Measurements from ENCODE around the gene ZNF582.

Gene ZNF582

GRCh38 chr19:56400485-56400884 lies 7.2 kb upstream of the ZNF582 start:
- ATAC-seq = no peak
- TF ChIP-seq ZFP30 (CRISPR knock-in tag; IDR thresholded peaks at IDR 0.05) (no peak), TCF4 (CRISPR knock-in tag; IDR thresholded peaks at IDR 0.05; ENCODE audit: borderline replicate concordance) (no peak), POU6F1 (CRISPR knock-in tag; IDR thresholded peaks at IDR 0.05; ENCODE audit: borderline replicate concordance, low read depth) (no peak), GLIS3 (CRISPR knock-in tag; IDR thresholded peaks at IDR 0.05) (no peak), CSDC2 (CRISPR knock-in tag; IDR thresholded peaks at IDR 0.05) (no peak), ZNF70 (CRISPR knock-in tag; IDR thresholded peaks at IDR 0.05) (no peak), TSHZ2 (CRISPR knock-in tag; IDR thresholded peaks at IDR 0.05) (no peak), ARNTL (CRISPR knock-in tag; IDR thresholded peaks at IDR 0.05; ENCODE audit: borderline replicate concordance, low read depth) (no peak), TOX (CRISPR knock-in tag; IDR thresholded peaks at IDR 0.05; ENCODE audit: borderline replicate concordance) (no peak), CREB5 (CRISPR knock-in tag; IDR thresholded peaks at IDR 0.05; ENCODE audit: low read depth) (no peak), PPARA (CRISPR knock-in tag; IDR thresholded peaks at IDR 0.05; ENCODE audit: borderline replicate concordance) (no peak), ESRRG (CRISPR knock-in tag; IDR thresholded peaks at IDR 0.05) (no peak), ISL1 (CRISPR knock-in tag; IDR thresholded peaks at IDR 0.05) (no peak), ZC3H10 (CRISPR knock-in tag; IDR thresholded peaks at IDR 0.05) (no peak), BACH2 (CRISPR knock-in tag; IDR thresholded peaks at IDR 0.05; ENCODE audit: borderline replicate concordance) (no peak), RARB (CRISPR knock-in tag; IDR thresholded peaks at IDR 0.05) (no peak)

- no peak for ATAC-seq
- TF ChIP-seq ESRRG (CRISPR knock-in tag; IDR thresholded peaks at IDR 0.05) (no peak), PPARA (CRISPR knock-in tag; IDR thresholded peaks at IDR 0.05; ENCODE audit: borderline replicate concordance) (no peak), RARB (CRISPR knock-in tag; IDR thresholded peaks at IDR 0.05) (no peak), ZC3H10 (CRISPR knock-in tag; IDR thresholded peaks at IDR 0.05) (no peak), TOX (CRISPR knock-in tag; IDR thresholded peaks at IDR 0.05; ENCODE audit: borderline replicate concordance) (no peak), ZNF70 (CRISPR knock-in tag; IDR thresholded peaks at IDR 0.05) (no peak), BACH2 (CRISPR knock-in tag; IDR thresholded peaks at IDR 0.05; ENCODE audit: borderline replicate concordance) (no peak), ISL1 (CRISPR knock-in tag; IDR thresholded peaks at IDR 0.05) (no peak), OSR1 (CRISPR knock-in tag; IDR thresholded peaks at IDR 0.05) (no peak)
These were observed 5.5 kb upstream of the ZNF582 start for GRCh38 chr19:56398809-56399208.

- no peak for TF ChIP-seq TOX (CRISPR knock-in tag; IDR thresholded peaks at IDR 0.05; ENCODE audit: borderline replicate concordance)
- TF ChIP-seq CSRNP3 (CRISPR knock-in tag; IDR thresholded peaks at IDR 0.05) = no peak
- TF ChIP-seq ESRRG (CRISPR knock-in tag; IDR thresholded peaks at IDR 0.05) = no peak
- ATAC-seq = no peak
These were observed 9.3 kb downstream of the ZNF582 start for GRCh38 chr19:56383826-56384605.

GRCh38 chr19:56377105-56377924 lies 16.0 kb downstream of the ZNF582 start:
- ATAC-seq = no peak
- no peak for TF ChIP-seq ZC3H10 (CRISPR knock-in tag; IDR thresholded peaks at IDR 0.05)
- TF ChIP-seq GLIS3 (CRISPR knock-in tag; IDR thresholded peaks at IDR 0.05) = no peak
- TF ChIP-seq ZFP30 (CRISPR knock-in tag; IDR thresholded peaks at IDR 0.05) = no peak
- no peak for TF ChIP-seq ZNF565 (CRISPR knock-in tag; conservative IDR thresholded peaks at IDR 0.05; ENCODE audit: low read depth)
- TF ChIP-seq ESRRG (CRISPR knock-in tag; IDR thresholded peaks at IDR 0.05) = no peak
- no peak for TF ChIP-seq OSR1 (CRISPR knock-in tag; IDR thresholded peaks at IDR 0.05)
- no peak for TF ChIP-seq CREB5 (CRISPR knock-in tag; IDR thresholded peaks at IDR 0.05; ENCODE audit: low read depth)
- no peak for TF ChIP-seq ZNF8 (CRISPR knock-in tag; IDR thresholded peaks at IDR 0.05)
- TF ChIP-seq ZNF70 (CRISPR knock-in tag; IDR thresholded peaks at IDR 0.05) = no peak
- no peak for TF ChIP-seq CSDC2 (CRISPR knock-in tag; IDR thresholded peaks at IDR 0.05)
- no peak for TF ChIP-seq ISL1 (CRISPR knock-in tag; IDR thresholded peaks at IDR 0.05)
- no peak for TF ChIP-seq RARB (CRISPR knock-in tag; IDR thresholded peaks at IDR 0.05)
- TF ChIP-seq TCF4 (CRISPR knock-in tag; IDR thresholded peaks at IDR 0.05; ENCODE audit: borderline replicate concordance) = no peak
- no peak for TF ChIP-seq POU6F1 (CRISPR knock-in tag; IDR thresholded peaks at IDR 0.05; ENCODE audit: borderline replicate concordance, low read depth)
- TF ChIP-seq PPARA (CRISPR knock-in tag; IDR thresholded peaks at IDR 0.05; ENCODE audit: borderline replicate concordance) = no peak
- TF ChIP-seq BACH2 (CRISPR knock-in tag; IDR thresholded peaks at IDR 0.05; ENCODE audit: borderline replicate concordance) = no peak
